GM19372 (cell line): ENCODE data around the gene STX8.
"Not testable (repeated sequence)": the region's sequence is repeated elsewhere in the genome, so short reads cannot be mapped to it uniquely, and the experiment has no call there.

Experiments used
- ATAC-seq: cut with Tn5 transposase; IDR thresholded peaks from one replicate; pipeline ENCODE4 v1.9.1; 2021; ENCODE audit warnings: mild to moderate bottlenecking, low read depth, moderate library complexity; ENCODE audit not compliant: unreplicated experiment

STX8 gene

GRCh38 chr17:9408868-9409829, 166.5 kb downstream of the STX8 start:
- ATAC-seq, result no peak

GRCh38 chr17:9408381-9408780, 167.2 kb downstream of the STX8 start:
- ATAC-seq, result no peak

GRCh38 chr17:9406046-9406606, 169.5 kb downstream of the STX8 start:
- no peak for ATAC-seq

- no peak for ATAC-seq
Observed at GRCh38 chr17:9403257-9403656, 172.4 kb downstream of the STX8 start.

- ATAC-seq, result no peak
Observed at GRCh38 chr17:9402590-9403199, 172.9 kb downstream of the STX8 start.

- no peak for ATAC-seq
Observed at GRCh38 chr17:9401434-9401833, 174.2 kb downstream of the STX8 start.

GRCh38 chr17:9389111-9389527, 186.5 kb downstream of the STX8 start:
- ATAC-seq, result no peak

- ATAC-seq, result no peak
Observed at GRCh38 chr17:9386401-9386800, 189.2 kb downstream of the STX8 start.

- ATAC-seq, result no peak
Observed at GRCh38 chr17:9383826-9384225, 191.8 kb downstream of the STX8 start.

GRCh38 chr17:9382626-9383025, 193.0 kb downstream of the STX8 start:
- ATAC-seq, result no peak

GRCh38 chr17:9381068-9381467, 194.6 kb downstream of the STX8 start:
- no peak for ATAC-seq

- no peak for ATAC-seq
Observed at GRCh38 chr17:9380361-9380760, 195.3 kb downstream of the STX8 start.

GRCh38 chr17:9376177-9376576, 199.4 kb downstream of the STX8 start:
- not testable (repeated sequence) for ATAC-seq

- no peak for ATAC-seq
Observed at GRCh38 chr17:9371019-9371418, 204.6 kb downstream of the STX8 start.

- ATAC-seq, result no peak
Observed at GRCh38 chr17:9370467-9370866, 205.2 kb downstream of the STX8 start.

- no peak for ATAC-seq
Observed at GRCh38 chr17:9368631-9369030, 207.0 kb downstream of the STX8 start.

- no peak for ATAC-seq
Observed at GRCh38 chr17:9367156-9367555, 208.5 kb downstream of the STX8 start.

- no peak for ATAC-seq
Observed at GRCh38 chr17:9364837-9365430, 210.7 kb downstream of the STX8 start.

- ATAC-seq, result no peak
Observed at GRCh38 chr17:9363440-9364350, 211.9 kb downstream of the STX8 start.
